ENCODE measurements around the gene CNTROB.

DNA sequence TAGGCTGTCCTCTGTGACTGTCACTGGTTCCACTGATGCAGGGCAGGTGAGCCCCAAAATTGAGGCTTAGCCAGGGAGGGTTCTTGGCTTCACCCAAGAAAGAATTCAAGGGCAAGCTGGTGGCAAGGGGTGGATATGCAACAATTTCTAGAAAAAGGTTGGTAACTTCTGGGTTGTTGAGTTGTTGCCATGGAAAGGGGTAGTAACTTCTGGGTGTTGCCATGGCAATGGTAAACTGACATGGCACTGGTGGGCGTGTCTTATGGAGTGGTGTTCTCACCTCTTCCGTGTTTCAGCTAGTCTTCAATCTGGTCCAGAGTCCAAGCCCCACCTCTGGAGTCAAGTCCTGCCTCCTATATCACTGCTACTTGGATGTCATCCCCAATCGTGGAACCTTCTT, 60.9 kb downstream of the CNTROB start:
- no peak for TF ChIP-seq POLR2A (IDR thresholded peaks at IDR 0.05)
- TF ChIP-seq, protein P1, sequence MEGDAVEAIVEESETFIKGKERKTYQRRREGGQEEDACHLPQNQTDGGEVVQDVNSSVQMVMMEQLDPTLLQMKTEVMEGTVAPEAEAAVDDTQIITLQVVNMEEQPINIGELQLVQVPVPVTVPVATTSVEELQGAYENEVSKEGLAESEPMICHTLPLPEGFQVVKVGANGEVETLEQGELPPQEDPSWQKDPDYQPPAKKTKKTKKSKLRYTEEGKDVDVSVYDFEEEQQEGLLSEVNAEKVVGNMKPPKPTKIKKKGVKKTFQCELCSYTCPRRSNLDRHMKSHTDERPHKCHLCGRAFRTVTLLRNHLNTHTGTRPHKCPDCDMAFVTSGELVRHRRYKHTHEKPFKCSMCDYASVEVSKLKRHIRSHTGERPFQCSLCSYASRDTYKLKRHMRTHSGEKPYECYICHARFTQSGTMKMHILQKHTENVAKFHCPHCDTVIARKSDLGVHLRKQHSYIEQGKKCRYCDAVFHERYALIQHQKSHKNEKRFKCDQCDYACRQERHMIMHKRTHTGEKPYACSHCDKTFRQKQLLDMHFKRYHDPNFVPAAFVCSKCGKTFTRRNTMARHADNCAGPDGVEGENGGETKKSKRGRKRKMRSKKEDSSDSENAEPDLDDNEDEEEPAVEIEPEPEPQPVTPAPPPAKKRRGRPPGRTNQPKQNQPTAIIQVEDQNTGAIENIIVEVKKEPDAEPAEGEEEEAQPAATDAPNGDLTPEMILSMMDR (IDR thresholded peaks at IDR 0.05 in 4 of 5, conservative IDR thresholded peaks at IDR 0.05 in 1 of 5): no peak
